CD4-positive, alpha-beta T cell treated with Interleukin-4 for 1 hour (primary cell): ENCODE measurements around the gene HECW1.

ENCODE experiments used
- DNase-seq, 2 donors: peaks; one replicate each; pipeline ENCODE4 v3.0.0-alpha.2; 2020 to 2022

The HECW1 gene

GRCh38 chr7:43276547-43276946 is 164.1 kb downstream of the HECW1 start:
- DNase-seq = no peak

- no peak for DNase-seq
These were observed 165.7 kb downstream of the HECW1 start for GRCh38 chr7:43278088-43278644.

GRCh38 chr7:43281268-43281667 is 168.8 kb downstream of the HECW1 start:
- DNase-seq = no peak

GRCh38 chr7:43283706-43284105 is 171.3 kb downstream of the HECW1 start:
- no peak for DNase-seq

GRCh38 chr7:43289826-43290225 is 177.4 kb downstream of the HECW1 start:
- no peak for DNase-seq

GRCh38 chr7:43290978-43291377 is 178.5 kb downstream of the HECW1 start:
- no peak for DNase-seq

GRCh38 chr7:43291789-43292188 is 179.3 kb downstream of the HECW1 start:
- DNase-seq = no peak

GRCh38 chr7:43292384-43292783 is 179.9 kb downstream of the HECW1 start:
- DNase-seq = no peak

- no peak for DNase-seq
These were observed 181.7 kb downstream of the HECW1 start for GRCh38 chr7:43294080-43294630.

- no peak for DNase-seq
These were observed 183.0 kb downstream of the HECW1 start for GRCh38 chr7:43295429-43295828.

GRCh38 chr7:43296306-43296705 is 183.9 kb downstream of the HECW1 start:
- no peak for DNase-seq

- no peak for DNase-seq
These were observed 186.2 kb downstream of the HECW1 start for GRCh38 chr7:43298617-43299016.

- no peak for DNase-seq
These were observed 187.7 kb downstream of the HECW1 start for GRCh38 chr7:43300121-43300520.

GRCh38 chr7:43302211-43302711 is 189.8 kb downstream of the HECW1 start:
- no peak for DNase-seq

GRCh38 chr7:43302773-43303460 is 190.5 kb downstream of the HECW1 start:
- no peak for DNase-seq

GRCh38 chr7:43303740-43304241 is 191.3 kb downstream of the HECW1 start:
- DNase-seq = no peak

GRCh38 chr7:43306404-43306803 is 194.0 kb downstream of the HECW1 start:
- no peak for DNase-seq

GRCh38 chr7:43307522-43307921 is 195.1 kb downstream of the HECW1 start:
- DNase-seq = no peak

GRCh38 chr7:43308913-43309705 is 196.7 kb downstream of the HECW1 start:
- DNase-seq = no peak

- no peak for DNase-seq
These were observed 197.2 kb downstream of the HECW1 start for GRCh38 chr7:43309706-43310022.

GRCh38 chr7:43311052-43311451 is 198.6 kb downstream of the HECW1 start:
- no peak for DNase-seq

- DNase-seq = no peak
These were observed 199.2 kb downstream of the HECW1 start for GRCh38 chr7:43311694-43312093.

- DNase-seq = no peak
These were observed 201.4 kb downstream of the HECW1 start for GRCh38 chr7:43313628-43314378.
